GM18505 (cell line): ENCODE results near the gene SLC10A3.

Source experiments
- ATAC-seq: cut with Tn5 transposase; IDR thresholded peaks from one replicate; pipeline ENCODE4 v1.9.1; 2021; ENCODE audit not compliant: unreplicated experiment
- POLR2A ChIP-seq: IDR thresholded peaks from 4 replicates; pipeline ENCODE4 v1.6.1; 2011; ENCODE audit warnings: borderline replicate concordance; ENCODE audit not compliant: insufficient read depth, insufficient read length; ENCODE audit errors: extremely low read depth

Gene SLC10A3

DNA sequence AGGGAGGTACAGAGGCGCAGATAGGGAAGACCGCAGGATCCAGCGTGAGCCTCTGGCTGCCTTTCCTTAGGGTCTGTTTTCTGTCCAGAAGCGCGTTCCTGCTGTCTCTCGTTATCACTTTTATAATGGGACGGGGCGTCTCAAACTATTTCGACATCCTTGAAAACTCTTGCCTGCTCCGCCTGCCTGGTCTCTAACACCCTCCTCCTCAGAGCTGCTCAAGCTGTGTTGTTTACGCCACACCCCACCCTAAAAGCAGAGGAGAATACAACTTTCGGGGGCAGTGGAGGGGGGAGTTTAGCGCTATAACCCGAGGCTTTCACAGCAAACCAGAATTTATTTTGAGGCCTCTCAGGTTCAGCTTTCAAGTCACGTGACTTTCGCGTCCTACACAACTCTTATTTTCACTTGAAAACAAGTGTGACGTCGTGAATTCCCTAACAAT is 26.2 kb upstream of the SLC10A3 start:
- no peak for TF ChIP-seq POLR2A
- ATAC-seq: peak; percentile 4

DNA sequence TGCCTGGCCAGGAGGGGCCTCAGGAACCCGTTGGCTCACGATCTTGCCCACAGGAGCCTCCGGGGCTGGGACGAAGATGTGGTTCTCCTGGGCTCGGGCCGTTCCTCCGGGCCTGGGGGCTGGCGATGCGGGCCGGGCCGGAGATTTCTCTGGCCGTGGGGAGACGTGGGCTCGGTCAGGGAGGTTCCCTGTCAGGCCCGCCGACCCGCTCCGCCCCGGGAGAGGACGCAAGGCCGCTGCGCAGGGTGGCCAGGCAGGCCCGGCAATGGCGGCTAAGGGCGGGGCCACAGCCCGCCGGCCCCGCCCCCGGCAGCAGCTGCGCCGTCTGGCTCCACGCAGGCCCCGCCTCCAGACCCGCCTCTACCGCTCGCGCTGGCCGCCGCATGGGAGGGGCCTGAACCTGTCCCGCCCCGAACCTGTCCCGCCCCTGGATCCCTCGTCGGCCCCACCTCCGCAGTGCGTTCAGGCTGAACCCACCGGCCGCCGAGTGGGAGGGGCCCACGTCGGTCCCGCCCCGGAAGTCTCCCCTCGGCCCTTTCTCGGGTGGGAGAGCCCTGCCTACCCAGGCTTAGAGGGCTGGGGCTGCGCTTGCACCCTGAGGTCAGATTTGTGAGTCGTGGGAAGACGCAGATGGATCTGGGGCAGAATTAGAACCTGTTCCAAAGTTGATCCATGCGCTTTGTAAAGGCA is 25.7 kb upstream of the SLC10A3 start, which contains the start of gene FAM3A:
Gene FAM3A (minus strand): TSS at position 267 of the 690 bp plus-strand sequence. CDS start 460 bp downstream, outside the sequence.
- ATAC-seq: peak; percentile 89
- peak; percentile 71 for TF ChIP-seq POLR2A

DNA sequence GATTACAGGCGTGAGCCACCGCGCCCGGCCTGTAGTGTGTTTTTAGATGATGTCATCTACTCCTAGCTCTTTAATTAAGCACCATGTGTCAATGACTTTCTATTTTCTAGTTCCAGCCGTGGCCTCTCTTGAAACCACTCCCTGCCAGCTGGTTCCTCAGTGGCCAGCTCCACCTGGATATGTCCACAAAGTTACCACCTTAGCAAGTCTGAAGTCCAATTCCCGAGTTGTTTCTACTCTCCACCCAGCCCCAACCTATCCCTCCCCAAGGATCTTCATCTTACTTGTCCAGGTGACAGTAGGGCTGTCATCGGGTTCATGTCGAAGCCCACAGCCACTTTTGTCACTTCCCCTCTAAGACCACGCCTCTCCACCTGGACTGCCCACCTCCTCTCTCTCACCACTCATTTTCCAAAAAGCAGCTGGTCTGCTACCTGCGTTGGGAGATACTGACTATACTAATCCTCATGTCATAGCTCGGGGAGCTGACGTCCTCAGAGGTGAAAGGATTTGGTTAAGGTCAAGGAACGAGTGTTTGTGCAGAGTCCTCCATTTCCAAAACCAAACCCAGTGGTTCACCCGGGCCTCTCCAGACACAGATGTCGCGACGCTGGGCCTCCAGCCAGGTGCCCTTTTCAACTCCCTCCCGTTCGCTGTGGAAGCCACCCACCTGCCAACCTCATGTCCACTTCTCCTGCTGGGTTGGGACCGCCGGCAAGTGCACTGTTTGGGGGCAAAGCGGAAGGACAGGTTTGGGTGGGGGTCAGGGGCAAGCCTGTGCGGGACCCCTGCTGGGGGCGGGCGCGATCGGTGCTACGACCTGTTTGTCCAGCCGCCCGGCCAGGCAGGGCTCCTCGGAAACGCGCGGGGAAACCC is 24.9 kb upstream of the SLC10A3 start:
- no peak for TF ChIP-seq POLR2A
- no peak for ATAC-seq

DNA sequence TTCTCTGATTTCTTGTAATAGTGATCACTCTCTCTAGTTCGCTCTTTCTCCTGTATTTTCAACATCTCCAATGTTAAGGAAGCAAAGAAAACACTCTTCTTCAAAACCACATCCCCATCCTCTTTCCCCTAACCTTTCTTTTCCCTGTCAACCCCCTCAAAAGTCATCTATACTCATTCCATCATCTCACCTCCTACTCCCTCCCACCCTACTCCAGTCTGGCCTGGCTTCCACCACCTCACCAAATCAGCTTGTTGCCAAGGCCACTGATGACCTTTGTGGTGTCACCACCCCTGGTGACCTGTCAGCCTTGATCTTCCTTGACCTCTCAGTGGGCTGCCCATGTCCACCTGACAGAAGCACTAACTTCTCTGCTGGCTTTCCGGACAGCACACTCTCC is 23.3 kb upstream of the SLC10A3 start:
- TF ChIP-seq POLR2A: no peak
- ATAC-seq: no peak

DNA sequence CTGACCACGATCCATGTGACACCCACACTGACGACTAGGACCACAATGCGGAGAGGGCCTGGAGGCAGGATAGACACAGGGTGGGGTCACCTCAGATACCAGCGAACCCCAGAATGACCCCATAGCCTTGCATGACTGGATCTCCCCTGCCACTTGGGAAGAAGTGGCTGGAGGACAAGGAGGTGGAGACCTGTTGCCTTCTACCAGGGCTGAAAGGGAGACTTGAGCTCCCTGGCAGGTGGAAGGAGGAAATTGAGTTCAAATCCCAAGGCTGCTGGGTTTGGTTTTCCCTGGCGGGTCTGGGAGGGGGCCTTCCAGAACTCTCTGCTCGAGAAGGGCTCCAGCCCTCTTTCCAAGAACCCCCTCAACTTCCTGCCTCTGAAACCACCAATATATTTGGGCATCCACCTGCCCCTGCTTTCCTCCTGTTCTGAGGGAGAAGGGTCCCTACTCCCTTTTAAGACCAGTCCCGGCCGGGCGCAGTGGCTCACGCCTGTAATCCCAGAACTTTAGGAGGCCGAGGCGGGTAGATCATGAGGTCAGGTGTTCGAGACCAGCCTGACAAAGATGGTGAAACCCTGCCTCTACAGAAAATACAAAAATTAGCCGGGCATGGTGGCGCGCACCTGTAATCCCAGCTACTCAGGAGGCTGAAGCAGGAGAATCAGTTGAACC is 22.6 kb upstream of the SLC10A3 start:
- no peak for TF ChIP-seq POLR2A
- ATAC-seq: no peak

DNA sequence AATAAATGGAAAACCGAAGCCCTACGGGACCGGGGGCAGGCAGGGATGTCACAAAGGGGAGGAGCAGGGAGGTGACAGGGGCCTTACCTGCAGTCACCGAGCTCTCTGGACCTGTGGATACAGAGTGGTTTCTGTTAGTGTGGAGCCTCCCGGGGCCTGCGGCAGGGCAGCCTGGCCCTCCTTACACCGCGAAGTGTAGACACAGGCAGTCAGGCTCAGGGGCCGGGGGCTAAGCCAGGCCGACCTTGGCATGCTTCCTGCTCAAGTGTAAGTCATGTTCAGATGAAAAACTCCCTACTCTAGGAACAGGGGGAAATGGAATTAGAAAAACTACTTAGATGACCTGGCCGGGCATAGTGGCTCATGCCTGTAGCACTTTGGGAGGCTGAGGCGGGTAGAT is 21.3 kb upstream of the SLC10A3 start:
- no peak for TF ChIP-seq POLR2A
- no peak for ATAC-seq

DNA sequence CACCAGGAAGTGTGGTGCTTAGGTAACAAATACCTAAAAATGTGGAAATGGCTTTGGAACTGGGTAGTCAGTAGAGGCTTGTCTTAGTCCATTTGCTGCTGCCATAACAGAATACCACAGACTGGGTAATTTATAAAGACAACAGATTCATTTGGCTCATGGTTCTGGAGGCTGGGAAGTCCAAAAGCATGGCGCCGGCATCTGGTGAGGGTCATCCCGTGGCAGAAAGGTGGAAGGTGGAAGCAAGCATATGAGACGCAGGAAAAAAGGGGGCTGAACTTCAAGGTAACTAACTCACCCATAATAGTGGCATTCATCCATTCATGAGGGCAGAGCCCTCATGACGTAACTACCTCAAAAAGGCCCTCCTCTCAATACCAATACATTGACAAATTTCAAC is 19.0 kb upstream of the SLC10A3 start:
- no peak for TF ChIP-seq POLR2A
- no peak for ATAC-seq

DNA sequence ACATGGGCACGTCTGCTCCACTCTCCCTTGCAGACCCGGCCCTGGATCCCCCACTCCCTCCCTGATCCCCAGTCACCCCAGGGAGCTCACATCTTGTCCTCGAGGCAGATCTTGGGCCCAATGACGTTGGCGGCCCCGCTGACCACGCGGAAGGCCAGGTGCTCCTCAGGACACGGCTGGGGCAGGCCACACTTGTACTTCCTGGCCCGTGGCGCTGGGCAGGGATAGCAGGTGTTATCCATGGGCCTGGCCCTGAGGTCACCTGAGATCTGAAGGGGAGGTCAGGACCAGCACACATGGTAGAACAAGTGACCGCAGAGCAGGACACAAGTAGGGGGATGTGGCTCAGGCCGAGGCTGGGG is 17.9 kb upstream of the SLC10A3 start:
- TF ChIP-seq POLR2A: no peak
- ATAC-seq: no peak

DNA sequence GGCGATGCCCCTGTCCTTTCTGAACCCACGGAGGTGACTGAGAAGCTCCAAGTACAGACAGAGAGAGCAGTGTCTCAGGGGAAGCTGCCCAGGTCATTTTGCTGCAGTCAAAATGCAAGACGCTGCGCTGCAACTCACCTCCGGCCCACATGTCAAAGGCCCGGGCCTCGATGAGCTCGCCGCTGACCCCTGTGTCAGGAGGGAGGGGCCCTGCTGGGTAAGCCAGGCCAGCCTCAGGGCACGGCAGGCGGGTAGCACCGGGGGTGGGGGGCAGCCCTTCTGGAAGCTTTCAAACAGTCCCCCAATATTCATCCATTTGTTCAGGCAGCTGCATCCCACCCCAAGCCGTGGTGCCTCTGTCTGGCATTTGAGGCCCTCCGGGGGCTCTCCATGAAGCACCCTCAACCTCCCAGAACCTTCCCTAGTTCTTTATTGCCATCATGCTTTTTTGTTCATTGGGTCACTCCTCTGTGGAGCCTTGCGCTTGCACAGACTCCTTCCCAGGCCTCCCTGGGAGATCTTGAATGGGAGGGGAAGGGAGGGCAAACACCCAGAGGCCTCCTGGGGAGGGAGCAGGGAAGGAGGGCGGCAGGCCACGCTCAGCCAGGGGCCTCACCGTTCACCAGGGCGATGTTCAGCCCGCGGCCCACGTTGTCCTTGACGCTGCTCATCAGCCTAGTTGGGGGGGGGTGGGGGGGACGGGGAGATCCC is 17.4 kb upstream of the SLC10A3 start:
- no peak for TF ChIP-seq POLR2A
- no peak for ATAC-seq

DNA sequence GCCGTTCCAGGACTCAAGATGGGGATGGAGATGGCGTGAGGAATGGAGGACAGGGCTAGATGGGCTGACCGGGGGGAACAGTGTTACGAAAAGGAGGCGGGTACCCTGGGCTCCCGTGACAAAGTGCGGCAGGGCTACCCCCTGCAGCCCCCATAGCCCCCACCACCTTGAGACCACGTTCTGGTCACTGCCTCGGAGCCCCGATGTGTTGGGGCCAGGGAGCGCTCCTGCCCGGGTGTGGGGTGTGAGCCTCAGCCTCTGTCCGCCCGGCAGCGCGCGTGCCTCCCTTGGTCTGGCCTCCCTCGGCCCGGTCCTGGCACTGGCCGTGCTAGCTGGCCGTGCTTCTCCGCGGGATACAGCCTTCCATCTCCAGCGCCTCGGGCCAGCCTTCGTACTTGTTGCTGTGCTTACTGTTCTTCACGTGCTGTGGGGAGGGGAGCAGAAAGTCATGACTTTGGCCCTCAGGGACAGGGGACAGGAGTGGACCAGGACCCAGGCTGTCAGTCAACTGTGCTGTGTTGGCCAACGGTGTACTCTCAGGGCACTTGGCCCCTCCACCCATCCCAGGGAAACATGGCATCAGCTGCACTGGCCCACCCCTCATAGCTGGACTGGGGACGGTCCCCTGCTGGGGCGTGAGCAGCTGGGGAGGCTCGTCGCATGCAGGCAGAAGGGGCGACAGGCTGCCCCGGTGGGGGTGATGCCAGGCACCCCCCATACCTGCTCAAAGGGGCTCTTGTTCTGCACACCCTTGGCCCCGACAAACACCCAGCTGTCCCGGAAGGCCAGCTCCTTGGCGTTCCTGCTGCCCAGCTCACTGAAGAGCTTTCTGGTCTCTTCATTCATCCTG is 16.3 kb upstream of the SLC10A3 start:
- no peak for ATAC-seq
- TF ChIP-seq POLR2A: no peak

DNA sequence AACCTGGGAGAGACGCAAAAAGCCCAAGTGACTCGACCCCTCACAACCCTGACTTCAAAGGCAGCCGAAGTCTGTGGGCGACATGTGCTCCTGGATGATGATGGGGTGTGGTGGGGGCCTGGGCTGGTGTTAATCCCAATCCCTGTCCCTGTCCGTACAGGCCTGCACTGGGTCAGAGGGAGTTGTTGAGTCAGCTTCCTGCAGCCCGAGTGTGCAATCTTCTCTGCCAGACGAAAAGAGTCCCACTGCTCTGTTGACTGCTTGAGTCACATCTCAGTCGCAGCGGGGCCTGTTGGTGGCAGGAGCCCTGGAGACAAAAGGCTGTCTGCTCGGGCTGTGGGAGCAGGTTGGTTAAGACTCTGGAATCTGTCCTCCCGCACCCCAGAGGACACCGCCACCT is 15.3 kb upstream of the SLC10A3 start:
- no peak for TF ChIP-seq POLR2A
- ATAC-seq: no peak

DNA sequence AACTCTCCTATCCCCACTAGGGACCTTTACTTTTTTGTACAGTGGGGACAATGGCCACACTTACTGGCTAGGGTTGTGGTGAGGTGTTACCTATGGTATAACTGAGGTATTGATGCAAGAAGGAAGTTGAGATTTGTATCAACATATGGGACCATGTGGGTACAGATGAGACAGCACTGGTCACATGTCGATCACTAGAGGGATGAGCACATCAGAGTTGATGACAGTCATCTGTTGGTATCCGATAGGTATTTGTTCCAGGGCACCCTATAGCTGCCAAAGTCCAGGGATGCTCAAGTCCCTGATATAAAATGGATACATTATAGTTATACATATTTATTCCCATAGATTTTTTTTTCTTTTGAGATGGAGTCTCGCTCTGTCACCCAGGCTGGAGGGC is 12.6 kb upstream of the SLC10A3 start:
- ATAC-seq: no peak
- TF ChIP-seq POLR2A: no peak
